OCI-M1 (cell line): ENCODE measurements around the gene FKRP.

Experiments
- DNase-seq: peaks from one replicate; lab custom pipeline; 2025; lab: John Stamatoyannopoulos, UW

Gene FKRP

DNA sequence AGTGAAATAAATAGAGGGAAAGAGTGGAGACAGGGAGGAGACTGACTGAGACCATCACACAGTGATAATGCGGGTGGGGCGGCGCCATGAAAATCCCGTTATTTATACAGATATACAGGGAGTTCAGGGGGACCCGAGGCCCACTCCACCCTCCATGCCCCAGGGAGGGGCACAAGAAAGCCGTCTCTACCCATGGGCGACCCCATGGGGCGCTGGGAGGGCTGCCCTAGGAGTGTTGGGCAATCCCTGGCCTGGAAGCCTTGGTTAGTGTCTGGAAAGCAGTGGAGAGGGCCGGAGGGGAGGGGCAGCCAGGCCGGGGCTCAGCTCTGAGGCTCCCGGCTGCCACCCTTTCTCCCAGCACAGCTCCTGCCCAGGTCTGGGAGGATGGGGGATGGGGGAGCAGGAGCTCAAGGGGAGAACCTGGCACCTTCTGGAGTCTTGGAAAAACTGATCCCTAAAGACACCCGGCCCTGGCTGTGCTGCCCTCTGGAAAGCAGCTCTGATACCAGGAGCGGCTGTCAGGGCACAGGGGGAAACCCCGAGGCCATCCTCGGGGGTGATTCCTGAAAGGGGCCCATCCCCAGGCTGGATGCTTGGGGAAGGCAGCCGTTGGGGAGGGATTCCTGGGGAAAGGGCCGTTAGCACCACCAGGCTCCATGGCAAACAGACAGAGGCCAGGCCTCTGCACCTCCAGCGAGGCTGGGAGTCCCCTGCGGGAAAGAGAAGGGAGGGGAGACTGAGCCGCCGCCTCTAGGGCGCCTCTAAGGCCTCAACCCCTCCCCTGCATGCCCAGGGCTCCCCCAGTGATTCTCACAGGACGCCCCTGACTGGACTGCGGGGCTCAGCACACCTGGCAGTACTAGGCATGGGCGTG lies 26.0 kb upstream of the FKRP start:
- DNase-seq: no peak

DNA sequence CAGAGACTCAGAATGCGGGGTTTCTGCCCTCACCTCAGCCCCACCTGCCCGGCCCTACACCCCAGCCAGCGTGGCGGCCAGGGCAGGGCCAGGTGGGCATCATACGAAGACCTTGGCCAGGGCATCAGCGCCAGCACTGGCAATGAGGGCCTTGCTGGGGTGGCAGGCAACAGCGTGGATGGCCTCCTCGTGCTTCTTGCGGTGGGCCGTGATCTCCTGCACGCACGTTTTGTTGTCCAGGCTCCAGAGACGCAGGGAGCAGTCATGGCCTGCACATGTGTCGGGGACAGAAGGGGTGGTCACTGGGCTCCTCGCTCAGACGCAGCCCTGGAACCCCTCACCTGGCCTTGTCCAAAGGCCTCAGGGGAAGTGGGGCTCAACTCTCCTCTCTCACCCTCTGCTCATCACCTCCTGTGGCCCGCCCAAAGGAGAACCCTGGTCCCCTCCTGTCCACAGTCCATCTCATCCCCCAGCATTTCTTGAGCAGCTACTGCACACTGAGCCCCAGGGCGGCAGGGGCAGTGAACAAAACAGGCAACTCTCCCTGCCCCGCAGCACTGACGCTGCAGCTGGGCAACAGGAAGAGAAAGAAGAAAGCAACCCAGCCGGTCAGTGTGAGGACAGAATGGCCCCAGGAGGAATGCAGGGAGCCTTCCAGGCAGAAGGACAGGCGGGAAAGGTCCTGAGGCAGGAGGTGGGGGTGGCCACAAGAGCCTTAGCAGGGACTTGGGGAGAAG lies 25.2 kb upstream of the FKRP start:
- no peak for DNase-seq

DNA sequence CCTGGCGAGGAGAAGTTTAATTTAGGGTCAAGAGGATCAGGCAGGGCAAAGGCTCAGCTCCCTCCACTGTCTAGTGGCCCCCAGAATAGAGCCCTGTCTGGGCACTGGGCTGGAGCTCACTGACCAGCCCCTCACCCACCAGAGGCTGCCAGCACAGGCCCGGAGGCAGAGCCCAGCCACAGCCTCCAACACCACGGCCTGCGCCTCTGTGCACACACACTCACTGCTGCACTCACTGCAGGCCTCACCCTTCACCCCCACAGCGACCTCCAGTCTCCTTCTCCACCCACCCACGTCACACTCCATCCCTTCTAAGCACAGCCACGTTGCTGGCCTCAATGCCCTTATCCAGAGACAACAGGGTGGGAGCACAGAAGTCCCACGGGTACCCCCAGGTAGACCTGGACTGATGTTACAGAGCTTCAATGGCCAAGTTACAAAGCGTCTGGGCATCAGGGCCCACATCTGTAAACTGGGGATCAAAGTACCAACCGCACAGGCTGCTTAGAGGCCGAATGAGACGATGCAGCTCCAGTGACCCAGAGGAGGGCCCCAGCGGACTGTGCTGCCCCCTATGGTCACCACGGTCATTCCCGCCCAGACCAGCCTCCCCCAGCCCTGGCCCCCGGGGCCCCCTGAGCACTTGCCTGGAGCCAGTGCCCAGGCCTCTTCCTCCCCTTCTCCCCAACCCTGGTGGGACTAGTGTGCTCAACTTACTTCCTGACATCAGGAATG lies 24.4 kb upstream of the FKRP start:
- DNase-seq: no peak

DNA sequence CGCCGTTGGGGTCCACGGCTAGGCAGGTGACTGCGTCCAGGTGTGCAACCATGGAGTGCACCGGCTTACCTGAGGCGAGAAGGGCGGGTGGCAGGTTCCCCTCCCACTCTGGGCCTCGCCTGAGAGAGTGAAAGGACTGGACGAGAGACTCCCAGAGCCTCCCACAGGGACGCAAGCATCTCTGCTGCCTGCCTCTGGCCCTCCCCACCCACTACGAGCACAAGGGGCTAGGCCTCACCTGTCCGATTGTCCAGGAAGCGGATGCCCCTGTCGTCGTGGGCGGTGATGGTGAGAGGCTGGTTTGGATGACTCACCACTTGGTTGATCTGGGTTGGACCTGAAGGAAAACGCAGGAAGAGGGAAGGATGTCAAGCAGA lies 23.9 kb upstream of the FKRP start:
- no peak for DNase-seq

DNA sequence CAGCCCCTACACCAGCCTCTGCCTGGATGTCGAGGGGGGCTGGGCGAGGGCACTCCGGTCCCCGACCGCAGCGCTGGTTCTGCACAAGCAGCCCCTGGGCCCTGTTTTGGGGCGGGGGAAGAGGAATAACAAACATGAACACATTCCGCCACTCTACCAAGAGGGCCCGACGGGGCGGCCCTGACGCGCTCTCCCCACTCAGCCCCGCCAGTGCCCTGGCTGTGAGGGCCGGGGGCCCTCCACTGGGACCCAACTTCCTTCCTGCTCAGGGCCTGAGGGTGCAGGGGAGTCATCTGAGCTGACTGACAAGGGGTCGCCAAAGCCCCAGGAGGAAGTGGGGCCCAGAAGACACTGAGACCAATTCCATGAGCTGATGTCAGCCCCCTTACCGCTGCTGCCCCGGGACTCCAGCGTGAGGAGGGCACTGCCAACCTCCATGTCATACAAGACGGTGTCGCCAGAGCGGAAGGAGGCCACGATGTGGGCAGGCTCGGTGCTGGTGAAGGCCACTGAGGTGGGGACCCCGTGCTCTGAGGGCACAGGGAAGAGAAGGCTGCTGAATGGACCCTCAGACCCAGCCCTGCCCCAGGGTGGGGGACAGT lies 23.3 kb upstream of the FKRP start:
- no peak for DNase-seq

DNA sequence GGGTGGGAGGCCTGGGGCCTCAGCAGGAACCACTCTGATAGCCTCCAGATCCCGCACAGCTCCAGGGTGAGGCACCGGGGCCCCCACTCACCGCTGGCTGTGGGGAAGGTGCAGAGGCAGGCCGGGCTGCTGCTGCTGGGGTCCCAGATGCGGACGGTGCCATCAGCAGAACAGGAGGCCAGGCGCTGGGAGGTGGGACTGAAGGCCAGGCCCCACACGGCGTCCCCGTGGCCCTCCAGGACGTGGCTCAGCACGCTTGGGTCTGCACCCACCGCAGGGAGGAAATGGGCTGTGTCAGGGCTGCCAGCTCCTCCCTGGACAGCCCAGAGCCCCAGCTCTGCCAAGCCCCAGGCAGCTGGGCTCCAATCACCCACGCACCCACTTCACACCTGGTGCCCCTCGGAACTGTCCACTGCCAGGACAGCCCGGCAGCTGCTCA lies 22.8 kb upstream of the FKRP start:
- DNase-seq: no peak

DNA sequence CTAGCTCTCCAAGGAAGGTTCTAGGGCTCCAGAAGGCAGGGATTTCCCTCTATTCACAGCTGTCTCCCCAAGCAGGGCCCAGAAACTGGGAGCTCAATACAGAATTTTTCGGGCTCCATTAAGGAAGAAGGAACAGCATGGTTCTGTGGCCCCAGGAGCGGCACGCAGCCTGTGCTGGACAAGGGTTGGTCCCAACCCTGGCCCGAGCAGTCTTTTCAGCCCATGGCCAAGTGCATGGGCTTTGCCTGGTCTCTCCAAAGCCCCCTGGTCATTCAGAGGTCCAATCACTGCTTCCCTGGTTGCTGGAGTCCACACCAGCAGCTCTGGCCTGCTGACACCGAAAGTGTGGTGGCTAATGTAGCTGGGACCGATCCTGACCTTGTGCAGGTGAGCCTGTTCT lies 22.4 kb upstream of the FKRP start:
- no peak for DNase-seq

DNA sequence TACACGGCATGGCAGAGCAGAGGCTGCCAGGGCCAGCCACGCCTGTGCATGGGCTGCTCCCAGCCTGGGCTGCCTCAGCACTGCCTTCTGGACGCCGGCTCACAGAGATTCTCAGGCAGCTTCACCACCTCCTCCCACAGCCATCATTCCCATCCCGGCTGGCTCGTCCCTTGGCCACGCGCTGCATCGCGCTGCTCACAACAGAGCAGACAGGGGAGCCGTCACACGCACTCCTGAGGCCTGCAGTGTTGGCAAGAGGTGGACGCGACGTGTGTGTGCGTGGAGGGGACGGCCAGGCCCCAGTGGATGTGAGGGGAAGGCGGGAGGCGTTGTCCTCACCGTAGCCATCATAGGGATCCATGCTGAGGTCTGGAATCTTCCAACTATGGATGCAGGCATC lies 21.4 kb upstream of the FKRP start:
- DNase-seq: no peak

DNA sequence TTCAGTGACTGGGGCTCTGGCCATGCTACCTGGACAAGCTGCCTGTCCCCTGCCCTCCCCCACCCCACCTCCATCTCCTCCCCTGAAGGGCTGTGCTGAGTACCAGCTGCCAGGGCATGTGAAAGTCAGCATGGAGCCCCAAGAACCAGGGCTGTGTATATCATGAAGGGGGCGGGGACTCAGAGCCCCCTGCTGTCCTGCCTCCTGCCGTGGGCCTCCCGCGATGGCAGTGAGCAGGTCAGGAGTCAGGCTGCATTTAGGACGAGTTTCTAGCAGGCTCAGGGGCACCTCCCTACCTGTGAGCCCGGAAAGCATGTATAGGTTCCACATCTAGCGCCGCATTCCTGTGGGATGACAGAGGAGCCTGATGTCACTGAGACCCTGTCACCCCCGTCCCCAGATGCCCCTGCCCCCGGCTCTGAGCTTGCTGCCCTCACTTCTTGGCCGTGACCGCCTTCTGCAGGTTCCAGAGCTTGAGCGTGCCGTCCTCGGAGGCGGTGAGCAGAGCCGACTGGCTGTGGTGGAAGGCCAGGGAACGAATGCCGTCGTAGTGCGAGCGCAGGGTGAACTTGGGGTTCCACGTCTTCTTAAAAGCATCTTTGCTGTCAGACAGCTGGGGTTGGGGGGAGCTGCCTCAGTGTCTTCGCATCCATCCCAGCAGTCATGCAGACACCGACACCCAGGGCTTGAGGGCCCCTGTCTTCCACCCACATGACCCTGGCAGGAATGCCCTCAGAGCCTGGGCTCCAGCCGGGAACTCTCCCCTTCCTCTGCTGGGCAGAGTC lies 20.6 kb upstream of the FKRP start:
- DNase-seq: no peak

DNA sequence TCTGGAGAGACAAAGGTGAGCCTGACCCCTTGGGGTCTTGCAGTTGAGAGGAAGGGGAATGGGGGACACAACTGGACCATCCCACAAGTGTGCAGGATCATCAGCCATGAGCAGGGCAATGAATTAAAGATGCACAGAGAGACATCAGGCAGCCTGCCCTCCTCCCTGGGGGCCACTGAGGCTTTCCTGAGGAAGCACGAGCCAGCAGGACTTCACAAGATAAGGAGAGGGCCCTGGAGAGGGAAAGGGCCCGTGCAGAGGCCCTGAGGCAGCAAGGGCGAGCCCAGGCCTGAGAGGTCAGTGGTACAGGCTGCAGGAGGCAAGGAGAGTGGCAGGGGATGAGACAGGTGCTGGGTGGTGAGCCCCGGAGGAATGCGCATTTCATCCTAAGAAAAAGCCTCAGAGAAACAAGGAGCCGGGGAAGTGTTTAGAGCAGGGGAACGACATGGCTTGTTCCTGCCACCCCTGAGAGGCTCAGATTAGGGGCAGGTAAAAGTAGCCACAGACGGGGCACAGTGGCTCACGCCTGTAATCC lies 19.9 kb upstream of the FKRP start:
- no peak for DNase-seq

DNA sequence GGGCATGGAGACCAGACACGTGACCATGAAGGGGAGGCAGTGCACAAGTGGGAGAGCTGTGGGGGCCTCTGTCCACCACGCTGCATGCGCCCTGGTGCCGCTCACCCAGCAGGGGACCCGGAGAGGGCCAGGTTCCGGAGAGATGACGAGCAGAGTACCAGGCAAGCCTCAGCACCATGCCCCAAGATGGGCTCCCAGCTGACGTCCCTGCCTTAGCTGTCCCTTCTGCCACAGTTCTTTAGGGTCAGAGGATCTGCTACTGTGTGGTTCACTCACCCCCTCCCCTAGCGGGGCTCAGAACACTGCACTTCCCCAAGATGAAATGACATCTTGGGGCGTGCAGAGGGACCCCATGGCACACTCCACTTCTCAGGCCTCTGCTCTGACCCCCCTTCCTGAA lies 19.3 kb upstream of the FKRP start:
- no peak for DNase-seq

DNA sequence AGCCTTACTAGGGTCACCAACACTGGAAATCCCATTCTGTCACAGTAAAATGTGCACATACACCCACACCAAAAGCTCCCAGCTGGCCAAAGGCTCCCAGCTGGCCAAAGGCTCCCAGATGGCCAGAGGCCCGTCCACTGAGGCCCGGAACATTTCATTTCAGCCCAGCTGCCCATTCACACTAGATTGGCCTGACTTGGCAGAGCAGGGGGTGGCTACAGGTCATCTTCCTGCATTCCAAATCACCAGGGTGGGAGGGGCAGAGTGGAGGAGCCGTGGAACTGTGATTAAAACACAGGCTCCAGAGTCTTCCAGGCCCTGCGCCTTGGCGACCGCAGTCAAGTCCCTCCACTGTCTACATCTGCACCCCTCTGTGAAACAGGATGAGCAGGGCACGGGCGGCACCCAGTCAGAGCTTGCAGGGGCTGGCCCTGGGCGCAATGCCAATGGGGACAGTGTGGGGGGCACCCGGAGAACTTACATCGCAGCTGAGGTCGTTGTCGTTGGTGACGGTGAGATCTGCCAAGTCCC lies 18.8 kb upstream of the FKRP start:
- DNase-seq: no peak

DNA sequence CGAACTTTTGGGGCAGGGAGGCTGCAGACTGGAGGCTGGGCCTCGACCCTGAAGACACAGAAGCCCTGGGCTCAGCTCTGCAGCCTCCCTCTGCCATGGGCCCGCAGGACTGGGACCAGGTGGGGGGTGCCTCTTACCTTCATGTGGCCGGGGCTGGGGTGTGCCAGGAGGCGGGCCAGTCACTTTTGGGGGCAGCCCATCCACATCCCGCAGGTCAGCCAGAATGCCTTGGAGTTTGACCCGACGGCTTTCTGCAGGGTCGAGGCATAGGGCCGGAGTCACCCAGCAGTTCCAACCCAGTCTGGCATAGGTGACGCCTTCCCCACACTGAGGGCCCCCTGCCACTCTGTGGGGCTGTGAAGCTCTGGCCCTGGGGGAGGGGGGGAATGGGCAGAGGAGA lies 18.1 kb upstream of the FKRP start:
- no peak for DNase-seq

DNA sequence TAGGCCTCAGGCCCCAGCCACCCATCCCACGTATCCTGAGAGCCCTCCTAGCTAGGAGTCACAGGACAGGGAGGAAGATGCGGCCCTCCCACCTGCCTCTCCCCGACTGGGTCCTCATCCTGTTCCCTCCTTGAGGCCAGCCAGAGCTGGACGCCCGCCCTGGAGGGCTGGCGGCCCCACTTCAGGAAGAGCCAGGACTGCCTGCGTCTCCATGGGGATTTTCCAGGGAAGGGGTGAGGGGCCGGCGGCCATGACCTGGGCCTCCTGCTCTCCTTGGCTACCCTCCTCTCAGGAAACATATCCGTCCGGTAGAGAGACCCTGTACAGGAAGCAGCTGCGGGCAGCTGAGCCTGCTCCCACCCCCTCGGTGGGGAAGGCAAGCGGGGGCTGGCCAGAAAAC lies 17.6 kb upstream of the FKRP start:
- DNase-seq: no peak

DNA sequence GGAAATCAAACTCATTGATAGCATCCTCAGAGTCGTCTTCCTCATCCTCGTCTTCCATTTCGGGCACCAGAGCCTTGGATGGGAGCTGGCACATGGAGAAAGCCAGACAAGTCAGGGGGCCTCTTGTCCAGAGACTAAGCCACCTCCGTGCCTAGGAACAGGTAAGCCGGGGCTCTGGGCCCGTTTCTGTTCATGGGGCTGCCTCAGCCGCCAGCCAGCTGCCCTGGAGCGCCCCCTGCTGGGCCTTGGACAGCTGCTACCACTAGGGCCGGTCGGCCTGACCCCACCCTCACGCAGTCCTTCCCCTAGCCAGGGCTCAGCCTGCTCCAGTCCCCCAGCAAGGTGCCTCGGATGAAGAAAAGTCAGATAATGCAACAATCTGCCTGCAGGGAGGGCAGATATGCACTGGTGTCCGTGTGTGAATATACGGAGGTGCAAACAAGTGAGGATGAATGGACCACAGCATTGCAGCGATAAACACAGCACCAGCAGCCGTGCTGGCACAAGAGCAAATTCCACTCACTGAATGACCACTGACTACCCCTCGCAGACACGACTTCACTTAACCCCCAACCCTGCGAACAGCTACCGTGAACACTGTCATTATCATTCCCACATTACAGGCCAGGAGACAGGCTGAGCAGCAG lies 17.0 kb upstream of the FKRP start:
- peak; percentile 83 for DNase-seq

DNA sequence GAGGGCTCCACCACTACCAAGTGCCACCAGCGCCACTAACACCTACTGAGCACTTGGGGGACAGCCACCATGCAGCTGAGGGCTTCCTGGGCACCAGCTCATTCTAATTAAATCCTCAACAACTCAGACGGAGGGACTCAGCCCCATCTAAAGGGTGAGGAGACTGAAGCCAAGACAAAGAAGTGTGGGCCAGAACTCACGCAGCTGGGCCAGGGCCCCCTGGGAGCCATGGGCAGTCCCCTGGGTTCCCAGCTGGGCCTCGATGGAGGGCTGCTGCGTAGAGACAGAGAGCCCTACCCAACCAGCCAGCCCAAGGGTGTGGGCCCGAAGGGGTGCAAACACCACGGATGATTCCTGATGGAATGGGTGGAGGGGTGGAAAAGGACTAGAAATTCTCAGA lies 16.2 kb upstream of the FKRP start:
- DNase-seq: no peak

DNA sequence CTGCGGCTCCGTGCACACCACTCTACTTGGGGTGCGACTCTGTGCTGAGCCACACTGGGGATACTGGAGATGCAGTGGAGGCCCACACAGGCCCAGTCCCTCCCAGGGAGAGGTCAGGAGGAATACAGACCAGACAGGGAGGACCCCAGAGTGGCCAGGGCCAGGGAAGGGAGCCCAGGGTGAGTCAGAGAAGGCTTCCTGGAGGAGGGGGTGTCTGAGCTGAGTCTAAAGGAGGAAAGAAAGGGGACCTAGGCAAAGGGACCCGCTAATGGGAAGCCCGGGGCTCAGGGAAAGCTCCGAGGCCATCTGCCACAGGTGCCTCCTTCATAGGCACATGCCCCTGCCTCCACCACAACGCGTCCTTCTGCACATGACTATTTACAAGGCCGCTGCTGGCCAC lies 15.7 kb upstream of the FKRP start:
- no peak for DNase-seq

DNA sequence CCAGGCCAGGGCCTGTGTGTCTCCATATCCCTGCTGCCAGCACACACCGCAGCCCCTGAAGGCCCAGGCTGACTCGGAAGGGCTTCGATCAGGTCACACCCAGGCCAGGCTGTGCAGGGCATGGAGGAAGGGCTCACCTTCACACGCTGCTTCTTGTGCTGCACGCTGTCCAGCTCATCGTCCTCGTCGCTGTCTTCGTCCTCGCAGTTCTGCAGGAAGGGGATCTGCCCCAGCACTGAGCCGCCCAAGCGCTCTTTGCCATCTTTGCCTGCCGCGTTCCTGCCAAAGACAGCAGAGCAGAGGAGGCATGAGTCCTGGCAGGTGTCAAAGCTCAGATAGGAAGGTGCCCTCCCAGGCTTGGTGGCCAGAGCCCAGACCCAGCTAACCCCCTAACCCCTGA lies 15.3 kb upstream of the FKRP start:
- no peak for DNase-seq

DNA sequence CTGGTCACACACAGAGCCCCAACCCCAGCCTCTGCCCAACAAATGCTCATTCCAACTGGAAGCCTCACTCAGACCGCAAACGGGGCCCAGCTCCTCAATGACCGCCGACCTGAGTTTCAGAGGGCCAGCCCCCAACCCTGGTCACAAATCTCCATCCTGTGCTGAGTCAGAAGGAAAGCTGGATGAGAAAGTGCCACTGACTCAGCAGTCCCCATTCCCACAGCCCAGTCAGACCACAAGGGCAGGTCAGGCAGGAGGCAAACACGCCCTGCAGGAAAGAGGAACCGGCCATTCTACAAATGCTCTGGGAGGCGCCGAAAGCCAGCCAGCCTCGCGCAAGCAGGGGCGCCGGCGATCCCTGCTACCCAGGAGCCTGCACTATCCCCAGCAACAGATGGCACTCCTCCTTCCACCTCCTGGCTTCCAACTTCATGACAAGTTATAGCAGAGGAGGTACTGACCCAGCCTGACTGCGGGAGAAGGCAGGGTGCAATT lies 14.8 kb upstream of the FKRP start:
- peak; percentile 95 for DNase-seq

DNA sequence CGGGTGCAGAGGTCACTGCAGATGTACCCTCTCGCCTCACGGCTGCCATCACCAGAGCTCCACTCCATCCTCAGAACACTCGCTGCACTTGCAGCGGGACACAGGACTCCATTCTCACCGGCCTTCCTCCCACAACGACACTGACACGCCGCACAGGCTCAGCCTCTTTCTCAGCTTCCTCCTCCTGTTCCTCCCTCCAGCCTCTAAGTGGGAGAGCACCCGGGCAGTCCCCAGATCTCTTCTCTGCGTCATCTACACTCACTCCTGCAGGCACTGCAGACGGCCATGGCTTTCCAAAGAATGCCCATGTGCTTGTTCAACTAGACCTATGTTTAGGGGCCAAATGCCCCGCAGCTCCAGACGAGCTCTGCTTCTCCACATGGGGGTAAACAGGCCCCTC lies 14.3 kb upstream of the FKRP start:
- peak; percentile 52 for DNase-seq
